Calu3 (cell line): Measurements from ENCODE around the gene RIBC2. TPM values are rescaled to one million over a fixed set of nuclear protein-coding genes. Genes with fewer than 3 reads are reported as not detected.
"Not testable (repeated sequence)": the region's sequence is repeated elsewhere in the genome, so short reads cannot be mapped to it uniquely, and the experiment has no call there.

Source experiments
- BruUV-seq: library from RNA; stranded (reverse); fragments of 400-500 nt; replicated peaks from 2 replicates; lab custom pipeline; 2021; lab: Mats Ljungman, UMichigan
- CTCF ChIA-PET: fragments of 300-600 bp; sonication (Branson Sonifier 250); formaldehyde crosslinking; loops from one replicate; lab custom pipeline; 2022; ENCODE audit warnings: antibody characterized with exemption; lab: Charles Lee
- DNase-seq: peaks from one replicate; pipeline ENCODE4 v3.0.0; 2022
- H3K27ac Mint-ChIP-seq: one replicate; pipeline ENCODE4 v1.8.0; 2022; ENCODE audit warnings: mixed read lengths; ENCODE audit not compliant: unreplicated experiment
- H3K27me3 Mint-ChIP-seq: one replicate; pipeline ENCODE4 v1.8.0; 2022; ENCODE audit warnings: mixed read lengths; ENCODE audit not compliant: unreplicated experiment
- H3K36me3 Mint-ChIP-seq: one replicate; pipeline ENCODE4 v1.8.0; 2022; ENCODE audit warnings: mild to moderate bottlenecking, moderate library complexity, mixed read lengths; ENCODE audit not compliant: insufficient read depth, unreplicated experiment
- H3K4me1 Mint-ChIP-seq: one replicate; pipeline ENCODE4 v1.8.0; 2022; ENCODE audit warnings: mild to moderate bottlenecking, low read depth, mixed read lengths; ENCODE audit not compliant: unreplicated experiment
- H3K4me3 Mint-ChIP-seq: one replicate; pipeline ENCODE4 v1.8.0; 2022; ENCODE audit warnings: mild to moderate bottlenecking, low read depth, moderate library complexity, mixed read lengths; ENCODE audit not compliant: unreplicated experiment
- H3K9me3 Mint-ChIP-seq: one replicate; pipeline ENCODE4 v1.8.0; 2022; ENCODE audit warnings: low read depth, mixed read lengths; ENCODE audit not compliant: unreplicated experiment
- CTCF ChIP-seq: fragments of 200-600 bp; IDR thresholded peaks from one replicate; pipeline ENCODE4 v1.8.0; 2022; ENCODE audit warnings: antibody characterized with exemption; ENCODE audit not compliant: unreplicated experiment
- intact Hi-C: fragments of 100-400 bp; cut with micrococcal nuclease; formaldehyde crosslinking; loops from one replicate; pipeline ENCODE4 v1.10.0; 2022; ENCODE audit not compliant: unreplicated experiment
- total RNA-seq: library from RNA; stranded (reverse); gene quantifications from 2 replicates; pipeline ENCODE4 v1.2.3, GENCODE V29; 2022

RIBC2 gene
- total RNA-seq, 1 experiment from 2014 or later: 4.5 TPM

GRCh38 chr22:45446216-45446615, 32.7 kb downstream of the RIBC2 start:
- H3K27me3 Mint-ChIP-seq: peaks cover 12% of the 10 kb centered on the region
- CTCF ChIA-PET: no interaction called here
- peaks cover 4% of the 10 kb centered on the region for H3K4me1 Mint-ChIP-seq
- no peak for TF ChIP-seq CTCF
- BruUV-seq: no TSS peak
- no peaks in the 10 kb centered on the region for H3K36me3 Mint-ChIP-seq
- intact Hi-C loops: no loop called here
- DNase-seq: no peak
- H3K9me3 Mint-ChIP-seq: no peaks in the 10 kb centered on the region
- no peak overlapping the region for H3K4me3 Mint-ChIP-seq
- no peak overlapping the region for H3K27ac Mint-ChIP-seq

- intact Hi-C loops, H3K4me3 Mint-ChIP-seq, H3K9me3 Mint-ChIP-seq, H3K4me1 Mint-ChIP-seq, DNase-seq, H3K27ac Mint-ChIP-seq, H3K36me3 Mint-ChIP-seq, BruUV-seq: not testable (repeated sequence)
- CTCF ChIA-PET: interaction anchor here (0.6 kb wide), 1 partner anchor 9 kb away, joined by 3 read pairs; no protein-coding TSS in a partner anchor
- peaks cover 26% of the 10 kb centered on the region for H3K27me3 Mint-ChIP-seq
Observed at GRCh38 chr22:45447596-45447995, 34.1 kb downstream of the RIBC2 start.

- no peak overlapping the region for H3K27ac Mint-ChIP-seq
- peaks cover 34% of the 10 kb centered on the region for H3K27me3 Mint-ChIP-seq
- TF ChIP-seq CTCF: no peak
- no peaks in the 10 kb centered on the region for H3K9me3 Mint-ChIP-seq
- H3K4me1 Mint-ChIP-seq: no peaks in the 10 kb centered on the region
- no peak for DNase-seq
- intact Hi-C loops: no loop called here
- CTCF ChIA-PET: interaction anchor here (0.7 kb wide), 1 partner anchor 123 kb away, joined by 4 read pairs; no protein-coding TSS in a partner anchor
- H3K36me3 Mint-ChIP-seq: no peaks in the 10 kb centered on the region
- H3K4me3 Mint-ChIP-seq: no peak overlapping the region
- no TSS peak for BruUV-seq
Observed at GRCh38 chr22:45448431-45448830, 34.9 kb downstream of the RIBC2 start.

GRCh38 chr22:45449442-45449841, 35.9 kb downstream of the RIBC2 start:
- DNase-seq, H3K4me1 Mint-ChIP-seq, BruUV-seq, H3K27ac Mint-ChIP-seq, H3K9me3 Mint-ChIP-seq, H3K36me3 Mint-ChIP-seq, H3K4me3 Mint-ChIP-seq, intact Hi-C loops: not testable (repeated sequence)
- CTCF ChIA-PET: interaction anchor here (1.0 kb wide), 1 partner anchor 13 kb away, joined by 4 read pairs; no protein-coding TSS in a partner anchor
- H3K27me3 Mint-ChIP-seq: peaks cover 44% of the 10 kb centered on the region

- intact Hi-C loops: no loop called here
- no peak overlapping the region for H3K4me3 Mint-ChIP-seq
- no peaks in the 10 kb centered on the region for H3K9me3 Mint-ChIP-seq
- DNase-seq: no peak
- no peaks in the 10 kb centered on the region for H3K4me1 Mint-ChIP-seq
- CTCF ChIA-PET: interaction anchor here (1.0 kb wide), 1 partner anchor 14 kb away, joined by 4 read pairs; no protein-coding TSS in a partner anchor
- BruUV-seq: no TSS peak
- no peak overlapping the region for H3K27ac Mint-ChIP-seq
- no peak for TF ChIP-seq CTCF
- H3K36me3 Mint-ChIP-seq: no peaks in the 10 kb centered on the region
- peaks cover 52% of the 10 kb centered on the region for H3K27me3 Mint-ChIP-seq
Observed at GRCh38 chr22:45450101-45450785, 36.8 kb downstream of the RIBC2 start.
